CD14-positive monocyte (primary cell): ENCODE data around the gene PAM16. TPM values are rescaled to one million over a fixed set of nuclear protein-coding genes. Genes with fewer than 3 reads are reported as not detected.

Experiments used
- DNase-seq, 3 donors: peaks; one replicate each; pipeline ENCODE4 v3.0.0-alpha.2; 2011 to 2022
- H2AFZ ChIP-seq: 2 replicates; pipeline ENCODE4 v1.6.0; 2012; ENCODE audit warnings: mild to moderate bottlenecking, low read depth, low read length, inconsistent platforms; ENCODE audit not compliant: insufficient read depth, poor library complexity, severe bottlenecking
- H3K27ac ChIP-seq, 2 donors: 1 replicate in 1 of 2; 2 replicates in 1 of 2; pipeline ENCODE4 v1.5.1; 2012 to 2013; ENCODE audit warnings: low read length in 2 of 2, control low read depth in 1 of 2, inconsistent platforms in 1 of 2, low read depth in 1 of 2, mild to moderate bottlenecking in 1 of 2
- H3K27me3 ChIP-seq, 2 donors: one replicate each; pipeline versions ENCODE4 v1.6.0 to v1.6.1; 2011 to 2013; ENCODE audit warnings: low read length in 2 of 2; ENCODE audit not compliant: control insufficient read depth in 2 of 2, insufficient read depth in 2 of 2
- H3K36me3 ChIP-seq, 2 donors: replicated peaks in 1 of 2; 1 replicate in 1 of 2; 2 replicates in 1 of 2; pipeline versions ENCODE4 v1.5.1 to v1.6.1; 2012 to 2013; ENCODE audit warnings: low read length in 2 of 2, control low read depth in 1 of 2, inconsistent platforms in 1 of 2, mild to moderate bottlenecking in 1 of 2; ENCODE audit not compliant: insufficient read depth in 2 of 2, control insufficient read depth in 1 of 2
- H3K4me1 ChIP-seq, 2 donors: 1 replicate in 1 of 2; 2 replicates in 1 of 2; pipeline versions ENCODE4 v1.5.1 to v1.6.1; 2012 to 2013; ENCODE audit warnings: low read length in 2 of 2, control low read depth in 1 of 2, inconsistent platforms in 1 of 2, mild to moderate bottlenecking in 1 of 2, moderate library complexity in 1 of 2; ENCODE audit not compliant: insufficient read depth in 2 of 2, control insufficient read depth in 1 of 2
- H3K4me2 ChIP-seq: replicated peaks from 2 replicates; pipeline ENCODE3; 2012; ENCODE audit warnings: low read length, moderate library complexity, mild to moderate bottlenecking; ENCODE audit not compliant: poor library complexity, severe bottlenecking; ENCODE audit errors: extremely low read depth
- H3K4me3 ChIP-seq, 3 experiments: fragments of 200-600 bp in 1 of 3; sonication (generic) in 1 of 3; replicated peaks in 1 of 3; 1 replicate in 2 of 3; 2 replicates in 1 of 3; pipeline ENCODE4 v1.5.1; 2011 to 2013; ENCODE audit warnings: low read length in 3 of 3, mild to moderate bottlenecking in 3 of 3, control low read depth in 2 of 3, low read depth in 2 of 3, inconsistent platforms in 1 of 3, moderate library complexity in 1 of 3
- H3K79me2 ChIP-seq: 2 replicates; pipeline ENCODE4 v1.6.0; 2012; ENCODE audit warnings: mild to moderate bottlenecking, control low read depth, inconsistent platforms, low read length, moderate library complexity; ENCODE audit not compliant: insufficient read depth
- H3K9ac ChIP-seq: 2 replicates; pipeline ENCODE4 v1.6.0; 2017; ENCODE audit warnings: low read length, mild to moderate bottlenecking; ENCODE audit not compliant: insufficient read depth, poor library complexity, severe bottlenecking
- H3K9me3 ChIP-seq, 2 donors: replicated peaks in 1 of 2; 1 replicate in 1 of 2; 2 replicates in 1 of 2; pipeline versions ENCODE4 v1.5.1 to v1.6.1; 2012 to 2013; ENCODE audit warnings: low read length in 2 of 2, control low read depth in 1 of 2; ENCODE audit not compliant: control insufficient read depth in 1 of 2, insufficient read depth in 1 of 2
- H4K20me1 ChIP-seq: 2 replicates; pipeline ENCODE4 v1.6.0; 2012; ENCODE audit warnings: mild to moderate bottlenecking, low read length, control low read depth, moderate library complexity; ENCODE audit not compliant: insufficient read depth
- H3K27ac Mint-ChIP-seq, 7 donors: one replicate each; pipeline ENCODE4 v1.8.0; 2020; ENCODE audit warnings: mild to moderate bottlenecking in 7 of 7, mixed read lengths in 7 of 7, moderate library complexity in 6 of 7, inconsistent platforms in 2 of 7
- H3K27me3 Mint-ChIP-seq, 3 donors: one replicate each; pipeline ENCODE4 v1.8.0; 2021 to 2022; ENCODE audit warnings: low read depth in 3 of 3, mild to moderate bottlenecking in 3 of 3, mixed read lengths in 3 of 3, moderate library complexity in 3 of 3, inconsistent platforms in 1 of 3
- H3K36me3 Mint-ChIP-seq, 2 donors: one replicate each; pipeline ENCODE4 v1.8.0; 2020; ENCODE audit warnings: mixed read lengths in 2 of 2, inconsistent platforms in 1 of 2, mild to moderate bottlenecking in 1 of 2
- H3K4me1 Mint-ChIP-seq: one replicate; pipeline ENCODE4 v1.8.0; 2020; ENCODE audit warnings: mild to moderate bottlenecking, mixed read lengths
- H3K4me3 Mint-ChIP-seq, 2 donors: one replicate each; pipeline ENCODE4 v1.8.0; 2020; ENCODE audit warnings: mild to moderate bottlenecking in 2 of 2, mixed read lengths in 2 of 2, moderate library complexity in 1 of 2
- H3K9me3 Mint-ChIP-seq, 7 donors: one replicate each; pipeline ENCODE4 v1.8.0; 2020 to 2022; ENCODE audit warnings: mixed read lengths in 7 of 7, mild to moderate bottlenecking in 6 of 7, moderate library complexity in 6 of 7, inconsistent platforms in 2 of 7
- CTCF ChIP-seq: fragments of 200-600 bp; IDR thresholded peaks from one replicate; pipeline ENCODE4 v1.8.0; 2022; ENCODE audit warnings: antibody characterized with exemption, mild to moderate bottlenecking
- WGBS: methylation state at CpG from one replicate; pipeline ENCODE4 v1.1.5; 2013; ENCODE audit warnings: missing lambda C conversion rate; ENCODE audit not compliant: insufficient coverage; 5-methylcytosine and 5-hydroxymethylcytosine counted together
- intact Hi-C, 2 donors: fragments of 100-400 bp; cut with micrococcal nuclease; formaldehyde crosslinking; loops; one replicate each; pipeline versions ENCODE4 v1.15.0 to v1.15.1; 2023
- polyA plus RNA-seq, 3 donors: library from polyadenylated mRNA; depleted of rRNA in 1 of 3; unstranded in 2 of 3; stranded (reverse) in 1 of 3; fragments of 300-500 nt in 2 of 3; fragments of >200 nt in 1 of 3; fragmentation: Illumina TruSeq in 2 of 3; gene quantifications; 1 replicate in 2 of 3; 2 replicates in 1 of 3; pipeline ENCODE4 v1.2.3, GENCODE V29; 2012 to 2021

PAM16 gene
- polyA plus RNA-seq, 3 donors = 34.3 to 37.6 (median 34.7) TPM

DNA sequence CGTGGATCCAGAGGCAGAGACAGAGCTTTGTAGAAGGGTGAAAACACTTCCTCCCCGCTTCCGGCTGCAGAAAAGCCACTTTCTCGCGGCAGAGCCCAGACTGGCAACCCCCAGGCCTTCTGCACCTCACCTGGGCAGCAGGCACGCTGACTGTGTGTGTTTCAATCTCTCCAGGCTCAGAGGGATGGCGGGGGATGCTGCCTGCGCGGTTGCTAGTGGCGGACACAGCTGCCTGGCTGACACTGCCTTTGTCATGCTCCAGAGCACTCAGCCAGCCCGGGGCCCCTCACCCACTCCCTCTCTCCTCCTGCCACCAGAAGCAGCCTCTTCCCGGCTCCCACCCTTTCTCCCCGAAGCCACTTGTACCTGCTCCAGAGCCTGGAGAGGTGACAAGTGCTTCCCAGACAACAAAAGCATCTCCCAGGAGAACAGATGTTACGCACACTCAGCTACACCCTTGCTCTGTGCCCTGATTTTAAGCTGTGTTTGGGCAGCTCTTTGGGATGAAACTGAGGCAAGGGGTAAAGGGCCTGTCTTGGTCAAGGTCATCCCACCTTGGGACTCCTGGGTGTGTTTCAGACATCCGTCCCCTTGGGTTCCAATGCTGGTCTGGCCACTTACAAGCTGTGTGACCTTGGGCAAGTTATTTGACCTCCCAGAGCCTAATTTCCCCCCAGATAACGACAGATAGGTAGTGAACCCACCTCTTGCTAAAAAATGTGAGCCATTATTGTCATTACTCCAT lies 44.5 kb downstream of the PAM16 start:
- Mint-ChIP-seq H3K4me1 (peaks cover 28% of the 10 kb centered on the region), H3K4me3 (peak overlapping the region; percentile 90 to 95), H3K9me3 (peaks cover 0 to 5% (median 0%) of the 10 kb centered on the region in 7 donors), H3K27me3 (peaks cover 2 to 13% (median 8%) of the 10 kb centered on the region in 3 donors), H3K36me3 (peaks cover 18 to 28% of the 10 kb centered on the region in 2 donors), H3K27ac (peak overlapping the region; percentile 94 to 99 (median 97))
- peaks cover 15 to 22% of the 10 kb centered on the region in 2 donors for H3K4me1 ChIP-seq
- peak overlapping the region; percentile 85 to 93 for H3K27ac ChIP-seq
- H3K27me3 ChIP-seq = no peaks in the 10 kb centered on the region
- 67% methylated on average over 13 of the region's 16 CpGs for WGBS
- peaks cover 8% of the 10 kb centered on the region for H3K79me2 ChIP-seq
- DNase-seq = no peak
- H3K36me3 ChIP-seq = peaks cover 2 to 14% of the 10 kb centered on the region in 2 donors
- no peak for TF ChIP-seq CTCF
- intact Hi-C loops = loop anchor here (5.0 kb wide), 2 partner anchors 34 to 54 kb away; partner anchors contain the start of gene TFAP4 (in 2 of the 2)
- no peaks in the 10 kb centered on the region for H3K9me3 ChIP-seq
- peak overlapping the region; percentile 78 for H2AFZ ChIP-seq
- H4K20me1 ChIP-seq = peaks cover 4% of the 10 kb centered on the region
- H3K4me2 ChIP-seq = peak overlapping the region; percentile 84
- H3K9ac ChIP-seq = peak overlapping the region; percentile 82
- peak overlapping the region; percentile 60 to 81 (median 69) for H3K4me3 ChIP-seq

GRCh38 chr16:4303973-4304372 lies 47.1 kb downstream of the PAM16 start:
- Histone ChIP-seq H3K36me3 (peaks cover 2 to 18% of the 10 kb centered on the region in 2 donors), H3K27me3 (no peaks in the 10 kb centered on the region), H3K9me3 (no peaks in the 10 kb centered on the region), H3K4me3 (no peak overlapping the region), H3K79me2 (peaks cover 8% of the 10 kb centered on the region), H3K27ac (no peak overlapping the region), H2AFZ (no peak overlapping the region), H3K9ac (no peak overlapping the region), H3K4me2 (no peak overlapping the region), H4K20me1 (peaks cover 4% of the 10 kb centered on the region), H3K4me1 (peaks cover 17 to 30% of the 10 kb centered on the region in 2 donors)
- Mint-ChIP-seq H3K4me1 (peaks cover 30% of the 10 kb centered on the region), H3K9me3 (peaks cover 0 to 3% (median 0%) of the 10 kb centered on the region in 7 donors), H3K27me3 (peaks cover 0 to 7% (median 2%) of the 10 kb centered on the region in 3 donors), H3K36me3 (peaks cover 22 to 39% of the 10 kb centered on the region in 2 donors), H3K27ac (peak overlapping the region in 2 of 7 donors; percentile 2 to 47), H3K4me3 (no peak overlapping the region)
- intact Hi-C loops = no loop called here
- no peak for TF ChIP-seq CTCF
- WGBS = 92% methylated on average over 8 of the region's 13 CpGs
- DNase-seq = no peak
